ENCODE measurements around the gene ECSIT.

ECSIT gene

GRCh38 chr19:11549386-11549953 is 20.5 kb upstream of the ECSIT start:
- DNase-seq, result no peak

- DNase-seq, result no peak
Measured at GRCh38 chr19:11547929-11548700, 19.2 kb upstream of the ECSIT start.

- no peak for DNase-seq
Measured at GRCh38 chr19:11541238-11541637, 12.3 kb upstream of the ECSIT start.

GRCh38 chr19:11540645-11541044 is 11.7 kb upstream of the ECSIT start:
- no peak for DNase-seq

- no peak for DNase-seq
Measured at GRCh38 chr19:11539495-11540365, 10.8 kb upstream of the ECSIT start.

- DNase-seq, result no peak
Measured at GRCh38 chr19:11538232-11539036, 9.5 kb upstream of the ECSIT start, which contains the start of gene CNN1. CNN1 (plus strand) TSS chr19:11538851; CDS start chr19:11538928, 77 bp downstream.

- DNase-seq, result no peak
Measured at GRCh38 chr19:11535792-11536595, 7.1 kb upstream of the ECSIT start.

- DNase-seq, result no peak
Measured at GRCh38 chr19:11534948-11535347, 6.0 kb upstream of the ECSIT start.

GRCh38 chr19:11534538-11534937 is 5.6 kb upstream of the ECSIT start:
- no peak for DNase-seq

- no peak for DNase-seq
Measured at GRCh38 chr19:11530432-11530831, 1.5 kb upstream of the ECSIT start.

- DNase-seq, result no peak
Measured at GRCh38 chr19:11519138-11519537, 9.8 kb downstream of the ECSIT start.

- DNase-seq, result no peak
Measured at GRCh38 chr19:11513946-11514345, 15.0 kb downstream of the ECSIT start.

- DNase-seq, result no peak
Measured at GRCh38 chr19:11510444-11510843, 18.5 kb downstream of the ECSIT start.

GRCh38 chr19:11507370-11508078 is 21.4 kb downstream of the ECSIT start:
- DNase-seq, result no peak

GRCh38 chr19:11506967-11507366 is 22.0 kb downstream of the ECSIT start:
- no peak for DNase-seq

GRCh38 chr19:11506101-11506555 is 22.8 kb downstream of the ECSIT start:
- no peak for DNase-seq

- DNase-seq, result peak; percentile 93
Measured at GRCh38 chr19:11505504-11506100, 23.3 kb downstream of the ECSIT start, which contains the start of gene ZNF653. ZNF653 (minus strand) TSS chr19:11505839; CDS start chr19:11505786, 53 bp downstream.

- peak; percentile 94 for DNase-seq
Measured at GRCh38 chr19:11505032-11505503, 23.9 kb downstream of the ECSIT start.

GRCh38 chr19:11504502-11505031 is 24.4 kb downstream of the ECSIT start:
- no peak for DNase-seq

- DNase-seq, result no peak
Measured at GRCh38 chr19:11499890-11500420, 29.0 kb downstream of the ECSIT start.

Measured in DMS79 (cell line).